GM12892 (cell line): ENCODE measurements around the gene CCDC127.

Experiments used
- POLR2A ChIP-seq: IDR thresholded peaks from 2 replicates; pipeline ENCODE4 v1.6.1; 2011; ENCODE audit warnings: low read depth, low read length, control low read depth
- POLR2AphosphoS5 ChIP-seq: IDR thresholded peaks from 2 replicates; pipeline ENCODE4 v1.6.1; 2011; ENCODE audit warnings: low read depth, low read length, control low read depth

- no peak for TF ChIP-seq POLR2AphosphoS5
- no peak for TF ChIP-seq POLR2A
Measured at GRCh38 chr5:252546-252945, 34.6 kb upstream of the CCDC127 start.
